ENCODE measurements around the gene TUBA3D.
"Not testable (repeated sequence)": the region's sequence is repeated elsewhere in the genome, so short reads cannot be mapped to it uniquely, and the experiment has no call there.

Gene TUBA3D

GRCh38 chr2:131516011-131516410, 40.1 kb downstream of the TUBA3D start:
- no peak for FAIRE-seq

- FAIRE-seq: not testable (repeated sequence)
Observed at GRCh38 chr2:131516621-131517020, 40.7 kb downstream of the TUBA3D start.

DNA sequence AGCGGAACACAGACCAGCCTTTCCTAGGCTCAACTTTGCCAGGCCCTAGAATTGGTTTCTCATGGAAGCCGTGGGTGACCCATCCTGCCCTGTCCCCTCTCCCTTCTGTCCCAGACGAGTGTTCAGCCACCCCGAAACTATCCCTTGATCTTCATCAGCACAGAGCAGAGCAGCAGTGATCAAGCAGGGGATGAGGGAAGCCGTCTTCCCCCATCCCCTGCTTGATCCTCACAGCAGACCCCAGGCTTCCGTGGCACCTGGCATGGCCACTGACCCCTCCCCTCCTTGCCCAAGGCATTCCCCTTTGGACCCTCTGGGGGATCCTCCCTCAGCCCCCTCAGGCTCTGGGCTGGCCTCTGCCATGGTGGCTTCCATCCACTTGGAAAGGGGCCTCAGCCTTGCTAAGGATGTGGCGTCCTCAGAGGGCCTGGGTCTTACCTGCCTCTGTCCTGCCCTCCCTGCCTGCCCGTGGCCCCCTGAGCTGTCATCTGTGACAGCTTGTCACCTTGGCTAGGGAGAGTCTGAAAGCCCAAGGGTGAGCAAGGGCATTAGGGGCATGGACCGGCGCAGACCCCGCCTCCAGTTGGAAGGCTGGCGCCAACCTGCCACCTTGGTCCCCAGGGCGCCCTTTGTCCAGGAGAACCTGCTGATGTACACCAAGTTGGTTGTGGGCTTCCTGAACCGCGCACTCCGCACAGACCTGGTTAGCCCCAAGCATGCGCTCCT, 41.4 kb downstream of the TUBA3D start:
- no peak for FAIRE-seq

DNA sequence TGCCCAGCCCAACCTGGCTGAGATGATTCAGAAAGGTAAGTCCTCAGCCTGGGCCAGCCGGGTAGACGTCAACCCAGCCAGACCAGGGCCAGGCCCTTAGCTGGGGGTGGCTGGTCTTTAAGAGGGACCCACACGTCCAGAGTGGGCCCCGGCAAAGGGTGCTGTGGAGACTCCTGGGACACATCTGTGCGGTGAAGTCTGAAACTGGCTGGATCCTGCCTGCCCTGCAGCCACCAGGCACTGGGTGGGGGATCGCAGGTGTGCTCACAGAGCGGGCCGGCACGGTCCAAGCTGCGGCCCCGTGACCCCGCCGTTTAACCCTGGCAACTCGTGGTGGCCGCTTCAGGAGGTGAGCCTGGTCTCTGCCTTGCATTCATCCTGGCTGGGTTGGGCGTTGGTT, 41.9 kb downstream of the TUBA3D start:
- FAIRE-seq: not testable (repeated sequence)

- not testable (repeated sequence) for FAIRE-seq
Observed at GRCh38 chr2:131518531-131518930, 42.6 kb downstream of the TUBA3D start.

DNA sequence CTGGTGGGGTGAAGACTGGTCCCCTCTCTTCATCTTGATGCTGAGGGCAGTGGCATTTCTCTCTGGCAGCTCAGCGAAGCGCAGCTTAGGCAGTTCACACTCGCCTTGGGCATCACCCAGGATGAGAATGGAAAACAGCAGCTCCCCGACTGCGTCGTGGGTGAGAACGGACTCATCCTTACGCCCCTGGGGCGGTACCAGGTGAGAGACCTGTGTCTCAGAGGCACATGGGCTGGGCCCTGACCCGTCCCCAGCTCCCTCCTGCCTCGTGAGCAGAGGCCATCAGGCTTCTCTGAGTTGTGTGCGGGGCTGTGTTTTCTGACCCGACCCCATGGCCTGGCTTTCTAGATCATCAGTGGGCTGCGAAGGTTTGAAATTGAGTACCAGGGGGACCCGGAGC, 43.5 kb downstream of the TUBA3D start:
- FAIRE-seq: no peak

DNA sequence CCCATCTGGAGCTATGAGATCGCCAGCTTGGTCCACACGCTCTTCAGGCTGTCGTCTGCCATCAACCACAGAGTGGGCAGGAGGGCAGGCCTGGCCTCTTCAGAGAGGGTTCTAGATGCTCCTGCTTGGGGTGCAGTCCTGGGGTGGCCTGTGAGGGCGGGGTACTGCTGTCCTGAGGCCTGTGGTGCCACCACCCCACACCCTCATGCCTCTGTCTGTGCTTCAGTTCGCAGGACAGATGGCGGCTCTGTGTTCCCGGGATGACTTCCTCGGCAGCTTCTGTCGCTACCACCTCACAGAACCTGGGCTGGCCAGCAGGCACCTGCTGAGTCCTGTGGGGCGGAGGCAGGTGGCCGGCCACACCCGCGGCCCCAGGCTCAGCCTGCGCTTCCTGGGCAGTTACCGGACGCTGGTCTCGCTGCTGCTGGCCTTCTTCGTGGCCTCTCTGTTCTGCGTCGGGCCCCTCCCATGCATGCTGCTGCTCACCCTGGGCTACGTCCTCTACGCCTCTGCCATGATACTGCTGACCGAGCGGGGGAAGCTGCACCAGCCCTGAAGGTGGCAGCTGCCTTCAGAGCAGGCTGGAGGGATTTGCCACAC, 44.1 kb downstream of the TUBA3D start:
- not testable (repeated sequence) for FAIRE-seq

- FAIRE-seq: no peak
Observed at GRCh38 chr2:131520526-131520925, 44.6 kb downstream of the TUBA3D start.

DNA sequence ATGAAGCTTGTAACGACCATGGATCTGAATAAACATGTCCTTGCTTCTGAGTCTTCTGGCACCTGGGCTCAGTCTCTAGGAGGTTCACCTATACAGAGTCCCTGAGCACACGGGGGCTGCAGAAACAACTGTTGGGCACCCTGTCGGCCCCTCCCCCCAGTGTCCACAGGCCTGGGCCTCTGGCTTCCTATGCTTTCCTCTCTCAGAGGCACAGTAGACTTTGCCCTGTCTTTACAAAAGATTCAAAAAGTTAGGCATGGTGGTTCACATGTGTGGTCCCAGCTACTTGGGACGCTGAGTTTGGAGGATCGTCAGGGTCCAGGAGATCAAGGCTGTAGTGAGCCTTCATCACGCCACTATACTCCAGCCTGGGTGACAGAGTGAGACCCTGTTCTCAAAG, 45.6 kb downstream of the TUBA3D start:
- FAIRE-seq: not testable (repeated sequence)

GRCh38 chr2:131521961-131522781, 46.3 kb downstream of the TUBA3D start:
- no peak for FAIRE-seq

GRCh38 chr2:131525256-131525655, 49.3 kb downstream of the TUBA3D start:
- FAIRE-seq: not testable (repeated sequence)

- peak; percentile 78 for FAIRE-seq
Observed at GRCh38 chr2:131527131-131528001, 51.4 kb downstream of the TUBA3D start, which contains the start of gene CCDC74A. TSS of gene CCDC74A (plus strand) at chr2:131527888. CDS start at chr2:131527971, 83 bp downstream.

GRCh38 chr2:131528981-131529863, 53.3 kb downstream of the TUBA3D start:
- not testable (repeated sequence) for FAIRE-seq

DNA sequence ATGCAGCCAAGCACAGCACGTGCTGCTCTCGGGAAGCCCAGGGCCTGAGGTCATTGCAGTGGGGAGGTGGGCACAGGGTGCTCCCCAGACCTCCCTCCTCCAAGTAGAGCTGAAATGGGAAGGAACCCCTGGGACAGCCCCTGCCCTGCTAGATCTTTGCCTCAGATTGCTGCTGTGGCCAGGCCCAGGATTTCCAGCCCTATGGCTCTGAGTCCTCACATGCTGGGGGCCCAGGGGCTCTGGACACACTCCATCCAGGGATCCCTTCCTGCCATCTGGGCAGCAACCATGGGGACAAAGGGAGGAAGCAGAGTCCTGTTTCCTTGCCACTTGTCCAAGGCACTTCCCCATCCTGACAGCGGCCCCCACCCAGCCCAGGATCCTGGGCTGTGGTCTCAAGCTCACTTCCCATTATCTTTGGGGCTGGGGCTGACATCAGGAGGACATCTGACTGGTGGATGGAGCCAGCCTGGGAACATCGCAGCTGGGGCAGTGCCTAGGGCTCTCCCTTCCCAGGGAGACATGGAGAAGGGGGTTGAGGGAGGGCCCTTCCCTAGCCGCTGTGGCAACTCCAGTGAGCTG, 54.0 kb downstream of the TUBA3D start:
- not testable (repeated sequence) for FAIRE-seq

DNA sequence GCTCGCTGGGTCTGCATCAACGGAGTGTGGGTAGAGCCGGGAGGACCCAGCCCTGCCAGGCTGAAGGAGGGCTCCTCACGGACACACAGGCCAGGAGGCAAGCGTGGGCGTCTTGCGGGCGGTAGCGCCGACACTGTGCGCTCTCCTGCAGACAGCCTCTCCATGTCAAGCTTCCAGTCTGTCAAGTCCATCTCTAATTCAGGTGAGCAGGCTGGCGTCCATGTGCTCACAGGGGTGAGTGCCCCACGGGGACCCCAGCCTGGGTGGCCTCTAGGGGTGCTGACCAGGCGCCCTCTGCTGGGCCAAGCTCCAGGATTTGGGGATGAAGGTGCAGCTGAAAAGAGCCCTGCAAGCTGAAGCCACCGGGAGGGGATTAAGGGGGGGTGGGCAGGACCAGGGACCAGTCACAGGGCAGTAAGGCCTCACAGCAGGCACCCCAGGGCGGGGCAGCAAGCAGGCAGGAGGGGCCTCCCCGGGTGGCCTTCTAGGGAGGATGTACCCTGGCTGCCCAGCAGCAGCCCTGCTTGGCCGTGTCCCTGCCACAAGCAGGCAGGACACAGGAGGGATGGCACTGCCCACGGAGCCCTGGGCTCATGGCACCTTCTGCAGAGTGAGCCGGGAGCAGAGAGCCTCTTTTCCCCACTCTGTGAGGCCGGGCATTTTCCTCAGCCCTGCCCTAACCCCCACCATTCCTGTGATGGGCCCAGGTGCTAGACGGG, 54.9 kb downstream of the TUBA3D start:
- FAIRE-seq: not testable (repeated sequence)

- not testable (repeated sequence) for FAIRE-seq
Observed at GRCh38 chr2:131531547-131532185, 55.7 kb downstream of the TUBA3D start.
